Amniotic stem cell (primary cell): ENCODE results near the gene ST7.
"Not testable (repeated sequence)": the region's sequence is repeated elsewhere in the genome, so short reads cannot be mapped to it uniquely, and the experiment has no call there.

Experiments used
- DNase-seq: peaks from one replicate; lab custom pipeline; 2025; lab: John Stamatoyannopoulos, UW

Gene ST7

GRCh38 chr7:117010375-117011133 is 57.3 kb downstream of the ST7 start:
- DNase-seq, result no peak

GRCh38 chr7:117011419-117012260 is 58.3 kb downstream of the ST7 start:
- DNase-seq, result no peak

GRCh38 chr7:117012284-117012683 is 59.0 kb downstream of the ST7 start:
- no peak for DNase-seq

GRCh38 chr7:117012696-117013095 is 59.4 kb downstream of the ST7 start:
- no peak for DNase-seq

- no peak for DNase-seq
Measured at GRCh38 chr7:117014099-117014656, 60.9 kb downstream of the ST7 start.

- no peak for DNase-seq
Measured at GRCh38 chr7:117014673-117015133, 61.4 kb downstream of the ST7 start.

GRCh38 chr7:117015258-117016184 is 62.2 kb downstream of the ST7 start:
- DNase-seq, result no peak

GRCh38 chr7:117017017-117017451 is 63.7 kb downstream of the ST7 start:
- DNase-seq, result no peak

GRCh38 chr7:117017702-117018266 is 64.5 kb downstream of the ST7 start:
- DNase-seq, result no peak

GRCh38 chr7:117018713-117019112 is 65.4 kb downstream of the ST7 start:
- DNase-seq, result no peak

GRCh38 chr7:117019287-117019686 is 66.0 kb downstream of the ST7 start:
- no peak for DNase-seq

- DNase-seq, result peak; percentile 87
Measured at GRCh38 chr7:117019786-117020590, 66.7 kb downstream of the ST7 start.

- DNase-seq, result no peak
Measured at GRCh38 chr7:117020591-117020973, 67.3 kb downstream of the ST7 start.

GRCh38 chr7:117021366-117021765 is 68.1 kb downstream of the ST7 start:
- DNase-seq, result no peak

GRCh38 chr7:117021986-117022385 is 68.7 kb downstream of the ST7 start:
- no peak for DNase-seq

GRCh38 chr7:117023325-117023854 is 70.1 kb downstream of the ST7 start:
- DNase-seq, result no peak

GRCh38 chr7:117024811-117025210 is 71.5 kb downstream of the ST7 start:
- no peak for DNase-seq

- no peak for DNase-seq
Measured at GRCh38 chr7:117025891-117026290, 72.6 kb downstream of the ST7 start.

GRCh38 chr7:117030346-117030745 is 77.0 kb downstream of the ST7 start:
- DNase-seq, result not testable (repeated sequence)

GRCh38 chr7:117030793-117031192 is 77.5 kb downstream of the ST7 start:
- not testable (repeated sequence) for DNase-seq
